K562 (cell line): ENCODE results near the gene FTH1. TPM values are rescaled to one million over a fixed set of nuclear protein-coding genes. Genes with fewer than 3 reads are reported as not detected.

Experiments used
- ADNP ChIP-seq: fragments of 200-800 bp; sonication (Bioruptor generic); IDR thresholded peaks from 2 replicates; pipeline ENCODE4 v1.6.1; 2016; ENCODE audit warnings: missing genetic modification characterization, missing compliant biosample characterization
- EGR1 ChIP-seq: fragments of 450-650 bp; conservative IDR thresholded peaks from 2 replicates; pipeline ENCODE4 v1.6.1; 2017; ENCODE audit warnings: mild to moderate bottlenecking
- ESRRB ChIP-seq: fragments of 250-450 bp; sonication (Bioruptor Pico); IDR thresholded peaks from 2 replicates; pipeline ENCODE4 v1.5.0; 2020; ENCODE audit warnings: mild to moderate bottlenecking, moderate library complexity, borderline replicate concordance
- HDAC8 ChIP-seq: fragments of 450-650 bp; IDR thresholded peaks from 2 replicates; pipeline ENCODE4 v1.6.1; 2016; ENCODE audit warnings: mild to moderate bottlenecking, missing genetic modification characterization, moderate library complexity, missing compliant biosample characterization
- JUNB ChIP-seq: fragments of 450-650 bp; formaldehyde crosslinking; conservative IDR thresholded peaks from 2 replicates; pipeline ENCODE4 v1.4.0; 2020; ENCODE audit warnings: mild to moderate bottlenecking
- MAX ChIP-seq: sonication (generic); formaldehyde crosslinking; IDR thresholded peaks from 2 replicates; pipeline ENCODE4 v1.9.0; 2022; ENCODE audit warnings: mild to moderate bottlenecking, missing genetic modification reagents
- NFIX ChIP-seq: fragments of 250-450 bp; sonication (Bioruptor Pico); IDR thresholded peaks from 2 replicates; pipeline ENCODE4 v1.4.0; 2020; ENCODE audit warnings: low read depth, mild to moderate bottlenecking, moderate library complexity
- XRCC5 ChIP-seq: fragments of 200-400 bp; formaldehyde crosslinking; IDR thresholded peaks from 2 replicates; pipeline ENCODE4 v1.6.1; 2017; ENCODE audit warnings: low read depth, mild to moderate bottlenecking, low read length
- ZBTB11 ChIP-seq, 3 experiments: fragments of 200-800 bp in 1 of 3; fragments of 250-450 bp in 1 of 3; fragments of 450-650 bp in 1 of 3; sonication (Bioruptor Pico) in 1 of 3; sonication (Bioruptor generic) in 1 of 3; formaldehyde crosslinking in 1 of 3; IDR thresholded peaks; 2 replicates each; pipeline versions ENCODE4 v1.6.1 to v1.8.0; 2016 to 2022; ENCODE audit warnings: mild to moderate bottlenecking in 2 of 3, missing genetic modification characterization in 2 of 3, missing compliant biosample characterization in 1 of 3, moderate library complexity in 1 of 3
- ZFP30 ChIP-seq: fragments of 250-450 bp; sonication (Bioruptor Pico); IDR thresholded peaks from 2 replicates; pipeline ENCODE4 v1.8.0; 2022; ENCODE audit warnings: moderate library complexity, mild to moderate bottlenecking, inconsistent platforms, borderline replicate concordance
- ZNF174 ChIP-seq: fragments of 250-450 bp; sonication (Bioruptor Pico); IDR thresholded peaks from 2 replicates; pipeline ENCODE4 v1.4.0; 2020; ENCODE audit warnings: mild to moderate bottlenecking
- ZNF280A ChIP-seq: fragments of 450-650 bp; IDR thresholded peaks from 2 replicates; pipeline ENCODE4 v1.6.1; 2018; ENCODE audit warnings: mild to moderate bottlenecking, low read depth; ENCODE audit not compliant: partially characterized antibody
- ZNF445 ChIP-seq: fragments of 250-450 bp; sonication (Bioruptor Pico); IDR thresholded peaks from 2 replicates; pipeline ENCODE4 v1.4.0; 2020; ENCODE audit warnings: low read depth, mild to moderate bottlenecking, moderate library complexity
- ZNF75A ChIP-seq: fragments of 450-650 bp; formaldehyde crosslinking; IDR thresholded peaks from 2 replicates; pipeline ENCODE4 v1.4.0; 2020; ENCODE audit warnings: mild to moderate bottlenecking
- polyA plus RNA-seq, 8 experiments: library from polyadenylated mRNA; depleted of rRNA in 4 of 8; stranded (reverse) in 5 of 8; unstranded in 3 of 8; fragments of >200 nt; fragmentation: Nextera tagmentation in 2 of 8; fragmentation: Illumina TruSeq in 1 of 8; extraction: Ambion mirVana in 2 of 8; extraction: Trizol in 1 of 8; gene quantifications; 2 replicates each; pipeline versions ENCODE4 v1.2.1 to v1.2.3, GENCODE V29; 2011 to 2014; ENCODE audit warnings: inconsistent platforms in 1 of 8, missing spikeins in 1 of 8
- total RNA-seq, 7 experiments: library from RNA; depleted of rRNA in 6 of 7; stranded (reverse); fragments of >200 nt in 6 of 7; fragmentation: Illumina TruSeq in 2 of 7; extraction: Trizol in 2 of 7; gene quantifications; 2 replicates each; pipeline versions ENCODE4 v1.2.1 to v1.2.3, GENCODE V29; 2011 to 2021; ENCODE audit warnings: low replicate concordance in 1 of 7
- TF ChIP-seq, protein P1 (sequence below): sonication (generic); formaldehyde crosslinking; IDR thresholded peaks from 2 replicates; pipeline ENCODE4 v1.8.1; 2023; ENCODE audit warnings: mild to moderate bottlenecking, missing genetic modification reagents
- TF ChIP-seq, protein P2 (sequence below): fragments of 250-450 bp; sonication (Bioruptor Pico); IDR thresholded peaks from 2 replicates; pipeline ENCODE4 v1.4.0; 2020; ENCODE audit warnings: mild to moderate bottlenecking, moderate library complexity

Gene FTH1
- total and polyA plus RNA-seq, 9 of the 15 experiments (the other 6 are each of a cell fraction or from before 2014, with no cell fraction given), result 370 to 3,146 (median 802) TPM

- peak; percentile 92 for TF ChIP-seq HDAC8 (tag)
- TF ChIP-seq ZNF445 (CRISPR knock-in tag), result peak; percentile 40; the same call in 1 of the 2 replicates
- TF ChIP-seq ESRRB, result no peak
- TF ChIP-seq ZNF174 (CRISPR knock-in tag), result no peak
- no peak for TF ChIP-seq JUNB (CRISPR knock-in tag)
- no peak for TF ChIP-seq XRCC5
- TF ChIP-seq, protein P1, sequence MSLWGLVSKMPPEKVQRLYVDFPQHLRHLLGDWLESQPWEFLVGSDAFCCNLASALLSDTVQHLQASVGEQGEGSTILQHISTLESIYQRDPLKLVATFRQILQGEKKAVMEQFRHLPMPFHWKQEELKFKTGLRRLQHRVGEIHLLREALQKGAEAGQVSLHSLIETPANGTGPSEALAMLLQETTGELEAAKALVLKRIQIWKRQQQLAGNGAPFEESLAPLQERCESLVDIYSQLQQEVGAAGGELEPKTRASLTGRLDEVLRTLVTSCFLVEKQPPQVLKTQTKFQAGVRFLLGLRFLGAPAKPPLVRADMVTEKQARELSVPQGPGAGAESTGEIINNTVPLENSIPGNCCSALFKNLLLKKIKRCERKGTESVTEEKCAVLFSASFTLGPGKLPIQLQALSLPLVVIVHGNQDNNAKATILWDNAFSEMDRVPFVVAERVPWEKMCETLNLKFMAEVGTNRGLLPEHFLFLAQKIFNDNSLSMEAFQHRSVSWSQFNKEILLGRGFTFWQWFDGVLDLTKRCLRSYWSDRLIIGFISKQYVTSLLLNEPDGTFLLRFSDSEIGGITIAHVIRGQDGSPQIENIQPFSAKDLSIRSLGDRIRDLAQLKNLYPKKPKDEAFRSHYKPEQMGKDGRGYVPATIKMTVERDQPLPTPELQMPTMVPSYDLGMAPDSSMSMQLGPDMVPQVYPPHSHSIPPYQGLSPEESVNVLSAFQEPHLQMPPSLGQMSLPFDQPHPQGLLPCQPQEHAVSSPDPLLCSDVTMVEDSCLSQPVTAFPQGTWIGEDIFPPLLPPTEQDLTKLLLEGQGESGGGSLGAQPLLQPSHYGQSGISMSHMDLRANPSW (CRISPR knock-in tag), result no peak
- no peak for TF ChIP-seq ZNF280A
- peak; percentile 30; the same call in 1 of the 2 replicates for TF ChIP-seq NFIX (CRISPR knock-in tag)
- TF ChIP-seq ZBTB11 (CRISPR knock-in tag; IDR thresholded peaks at IDR 0.05), result peak in 1 of 3 experiments; percentile 39; a peak in 1 of 6 replicates
- TF ChIP-seq EGR1, result no peak
- TF ChIP-seq ZFP30, result no peak
- no peak for TF ChIP-seq ADNP
- TF ChIP-seq ZNF75A (CRISPR knock-in tag), result peak; percentile 22; the same call in 1 of the 2 replicates
- TF ChIP-seq, protein P2, sequence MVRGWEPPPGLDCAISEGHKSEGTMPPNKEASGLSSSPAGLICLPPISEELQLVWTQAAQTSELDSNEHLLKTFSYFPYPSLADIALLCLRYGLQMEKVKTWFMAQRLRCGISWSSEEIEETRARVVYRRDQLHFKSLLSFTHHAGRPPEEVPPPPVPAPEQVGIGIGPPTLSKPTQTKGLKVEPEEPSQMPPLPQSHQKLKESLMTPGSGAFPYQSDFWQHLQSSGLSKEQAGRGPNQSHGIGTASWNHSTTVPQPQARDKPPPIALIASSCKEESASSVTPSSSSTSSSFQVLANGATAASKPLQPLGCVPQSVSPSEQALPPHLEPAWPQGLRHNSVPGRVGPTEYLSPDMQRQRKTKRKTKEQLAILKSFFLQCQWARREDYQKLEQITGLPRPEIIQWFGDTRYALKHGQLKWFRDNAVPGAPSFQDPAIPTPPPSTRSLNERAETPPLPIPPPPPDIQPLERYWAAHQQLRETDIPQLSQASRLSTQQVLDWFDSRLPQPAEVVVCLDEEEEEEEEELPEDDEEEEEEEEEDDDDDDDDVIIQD (CRISPR knock-in tag), result 0 out of 2 replicates have a peak, but pooled peaks have one; percentile 58
- TF ChIP-seq MAX (CRISPR knock-in tag), result no peak
Measured at GRCh38 chr11:62013537-62014476, 46.4 kb upstream of the FTH1 start (continued).
